A673 (cell line): Measurements from ENCODE around the gene CCDC27.

Source experiments
- CTCF ChIP-seq: fragments of 300-800, 200-600 bp; sonication (generic); conservative IDR thresholded peaks from 2 replicates; pipeline ENCODE4 v1.5.1; 2017; ENCODE audit warnings: low read depth, mild to moderate bottlenecking, antibody characterized with exemption, low read length, moderate library complexity, mixed read lengths
- EZH2 ChIP-seq: fragments of 200-600 bp; sonication (generic); IDR thresholded peaks from 2 replicates; pipeline ENCODE4 v1.6.1; 2017; ENCODE audit warnings: borderline replicate concordance, low read depth, mild to moderate bottlenecking, mixed read lengths, antibody characterized with exemption, low read length; ENCODE audit not compliant: poor library complexity, severe bottlenecking

- TF ChIP-seq CTCF = no peak
- no peak for TF ChIP-seq EZH2
These were observed 10.4 kb upstream of the CCDC27 start for GRCh38 chr1:3741566-3742438.
